Activated B cell treated with CpG ODN at 0.5 μM for 24 hours (primary cell): ENCODE measurements around the gene CDK7. TPM values are rescaled to one million over a fixed set of nuclear protein-coding genes. Genes with fewer than 3 reads are reported as not detected.
"Not testable (repeated sequence)": the region's sequence is repeated elsewhere in the genome, so short reads cannot be mapped to it uniquely, and the experiment has no call there.

Experiments used
- ATAC-seq: fragments of 200-7000 bp; cut with Tn5 transposase; one replicate; pipeline ENCODE4 v1.10.0; 2021; ENCODE audit warnings: low read depth, mild to moderate bottlenecking, moderate library complexity
- CTCF ChIA-PET: fragments of 350-600 bp; sonication (Branson Sonifier 250); formaldehyde crosslinking; loops from one replicate; lab custom pipeline; 2021; ENCODE audit warnings: antibody characterized with exemption; lab: Charles Lee
- POLR2A ChIA-PET: fragments of 350-600 bp; sonication (Branson Sonifier 250); formaldehyde crosslinking; loops from one replicate; lab custom pipeline; 2021; ENCODE audit warnings: antibody characterized with exemption; lab: Charles Lee
- DNase-seq: peaks from one replicate; pipeline ENCODE4 v3.0.0; 2022
- H3K27ac Mint-ChIP-seq: one replicate; pipeline ENCODE4 v1.8.0; 2020; ENCODE audit warnings: mixed read lengths
- H3K27me3 Mint-ChIP-seq: one replicate; pipeline ENCODE4 v1.8.0; 2021; ENCODE audit warnings: mixed read lengths
- H3K36me3 Mint-ChIP-seq: one replicate; pipeline ENCODE4 v1.8.0; 2021; ENCODE audit warnings: low read depth, mixed read lengths
- H3K4me1 Mint-ChIP-seq: one replicate; pipeline ENCODE4 v1.8.0; 2021; ENCODE audit warnings: mixed read lengths
- H3K4me3 Mint-ChIP-seq: one replicate; pipeline ENCODE4 v1.8.0; 2020; ENCODE audit warnings: mild to moderate bottlenecking, mixed read lengths
- H3K9me3 Mint-ChIP-seq: one replicate; pipeline ENCODE4 v1.8.0; 2020; ENCODE audit warnings: mixed read lengths
- intact Hi-C: fragments of 100-400 bp; cut with micrococcal nuclease; formaldehyde crosslinking; loops from one replicate; pipeline ENCODE4 v1.15.1; 2024
- total RNA-seq: library from RNA; stranded (reverse); gene quantifications from 2 replicates; pipeline ENCODE4 v1.2.3, GENCODE V29; 2022
- TF ChIP-seq, protein P1 (sequence below): fragments of 200-600 bp; IDR thresholded peaks from one replicate; pipeline ENCODE4 v1.8.0; 2022; ENCODE audit warnings: antibody characterized with exemption, mild to moderate bottlenecking

The CDK7 gene
- total RNA-seq, 1 donor from 2014 or later: 33.5 TPM

DNA sequence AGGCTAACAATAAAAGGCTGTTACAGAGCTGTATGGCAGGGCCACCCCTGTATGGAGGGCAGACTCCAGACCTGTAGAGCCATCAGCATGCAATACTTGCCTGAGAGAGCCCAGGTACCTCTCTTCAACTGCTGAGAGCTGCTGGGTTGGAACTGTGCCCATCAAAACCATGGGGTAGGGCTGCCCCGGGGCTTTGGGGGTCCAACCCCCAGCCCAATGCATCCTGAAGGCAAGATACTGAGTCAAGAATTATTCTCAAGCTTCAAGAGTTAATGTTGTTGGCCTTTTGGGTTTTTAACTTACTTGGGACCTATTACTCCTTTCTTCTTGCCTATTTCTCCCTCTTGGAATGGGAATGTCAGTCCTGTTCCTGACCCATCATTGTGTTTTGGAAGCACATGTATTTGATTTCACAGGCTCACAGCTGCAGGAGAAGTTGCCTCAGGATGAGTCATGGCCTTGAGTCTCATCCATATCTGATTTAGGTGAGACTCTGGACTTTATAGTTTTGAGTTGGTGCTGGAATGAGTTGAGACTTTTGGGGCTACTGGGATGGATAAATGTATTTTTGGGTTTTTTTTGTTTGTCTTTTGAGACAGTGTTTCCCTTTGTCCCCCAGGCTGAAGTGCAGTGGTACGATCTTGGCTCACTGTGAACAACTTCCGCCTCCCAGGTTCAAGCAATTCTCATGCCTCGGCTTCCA, 21.0 kb upstream of the CDK7 start:
- POLR2A ChIA-PET: interaction anchor here (0.6 to 0.7 kb wide), 2 partner anchors 13 to 19 kb away, joined by 3 to 4 read pairs; no protein-coding TSS in a partner anchor
- H3K27ac Mint-ChIP-seq: no peak overlapping the region
- peaks cover 14% of the 10 kb centered on the region for H3K4me1 Mint-ChIP-seq
- intact Hi-C loops: no loop called here
- TF ChIP-seq, protein P1, sequence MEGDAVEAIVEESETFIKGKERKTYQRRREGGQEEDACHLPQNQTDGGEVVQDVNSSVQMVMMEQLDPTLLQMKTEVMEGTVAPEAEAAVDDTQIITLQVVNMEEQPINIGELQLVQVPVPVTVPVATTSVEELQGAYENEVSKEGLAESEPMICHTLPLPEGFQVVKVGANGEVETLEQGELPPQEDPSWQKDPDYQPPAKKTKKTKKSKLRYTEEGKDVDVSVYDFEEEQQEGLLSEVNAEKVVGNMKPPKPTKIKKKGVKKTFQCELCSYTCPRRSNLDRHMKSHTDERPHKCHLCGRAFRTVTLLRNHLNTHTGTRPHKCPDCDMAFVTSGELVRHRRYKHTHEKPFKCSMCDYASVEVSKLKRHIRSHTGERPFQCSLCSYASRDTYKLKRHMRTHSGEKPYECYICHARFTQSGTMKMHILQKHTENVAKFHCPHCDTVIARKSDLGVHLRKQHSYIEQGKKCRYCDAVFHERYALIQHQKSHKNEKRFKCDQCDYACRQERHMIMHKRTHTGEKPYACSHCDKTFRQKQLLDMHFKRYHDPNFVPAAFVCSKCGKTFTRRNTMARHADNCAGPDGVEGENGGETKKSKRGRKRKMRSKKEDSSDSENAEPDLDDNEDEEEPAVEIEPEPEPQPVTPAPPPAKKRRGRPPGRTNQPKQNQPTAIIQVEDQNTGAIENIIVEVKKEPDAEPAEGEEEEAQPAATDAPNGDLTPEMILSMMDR: no peak
- peaks cover 8% of the 10 kb centered on the region for H3K36me3 Mint-ChIP-seq
- no peaks in the 10 kb centered on the region for H3K27me3 Mint-ChIP-seq
- no peaks in the 10 kb centered on the region for H3K9me3 Mint-ChIP-seq
- DNase-seq (no peak), ATAC-seq (no peak)
- H3K4me3 Mint-ChIP-seq: no peak overlapping the region
- CTCF ChIA-PET: no interaction called here

DNA sequence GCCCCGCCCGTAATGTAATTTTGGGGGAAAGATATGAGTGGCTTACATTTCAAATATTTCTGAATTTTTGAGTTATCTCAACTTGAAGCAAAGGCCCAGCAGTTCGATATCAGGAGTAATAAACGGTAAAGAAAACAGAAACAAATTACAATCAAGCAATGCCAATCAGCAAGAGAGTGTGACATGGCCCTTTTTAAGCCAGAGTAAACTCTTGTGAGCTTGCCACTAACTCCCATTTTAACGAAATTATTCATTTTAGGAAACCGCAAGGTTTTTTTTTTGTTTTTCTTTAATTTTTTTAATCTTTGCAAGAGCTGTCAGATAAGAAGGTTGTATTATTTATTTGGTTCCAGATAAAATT, 17.6 kb upstream of the CDK7 start:
- CTCF ChIA-PET: interaction anchor here (0.6 kb wide), 1 partner anchor 50 kb away, joined by 3 read pairs; no protein-coding TSS in a partner anchor
- POLR2A ChIA-PET: interaction anchor here (1.4 to 3.0 kb wide), 3 partner anchors 18 to 123 kb away, joined by 9 to 23 read pairs (median 11); partner anchors contain the start of genes CDK7, CENPH and SLC30A5
- TF ChIP-seq, protein P1: no peak
- Mint-ChIP-seq H3K9me3 (no peaks in the 10 kb centered on the region), H3K27me3 (no peaks in the 10 kb centered on the region), H3K27ac (peak overlapping the region; percentile 98), H3K4me1 (peaks cover 24% of the 10 kb centered on the region), H3K4me3 (peak overlapping the region; percentile 100), H3K36me3 (peaks cover 19% of the 10 kb centered on the region)
- DNase-seq: no peak
- no peak for ATAC-seq
- intact Hi-C loops: loop anchor here (1.0 to 5.0 kb wide), 8 partner anchors 17 to 174 kb away; partner anchors contain the start of genes AK6, CCDC125, CDK7 and CENPH

DNA sequence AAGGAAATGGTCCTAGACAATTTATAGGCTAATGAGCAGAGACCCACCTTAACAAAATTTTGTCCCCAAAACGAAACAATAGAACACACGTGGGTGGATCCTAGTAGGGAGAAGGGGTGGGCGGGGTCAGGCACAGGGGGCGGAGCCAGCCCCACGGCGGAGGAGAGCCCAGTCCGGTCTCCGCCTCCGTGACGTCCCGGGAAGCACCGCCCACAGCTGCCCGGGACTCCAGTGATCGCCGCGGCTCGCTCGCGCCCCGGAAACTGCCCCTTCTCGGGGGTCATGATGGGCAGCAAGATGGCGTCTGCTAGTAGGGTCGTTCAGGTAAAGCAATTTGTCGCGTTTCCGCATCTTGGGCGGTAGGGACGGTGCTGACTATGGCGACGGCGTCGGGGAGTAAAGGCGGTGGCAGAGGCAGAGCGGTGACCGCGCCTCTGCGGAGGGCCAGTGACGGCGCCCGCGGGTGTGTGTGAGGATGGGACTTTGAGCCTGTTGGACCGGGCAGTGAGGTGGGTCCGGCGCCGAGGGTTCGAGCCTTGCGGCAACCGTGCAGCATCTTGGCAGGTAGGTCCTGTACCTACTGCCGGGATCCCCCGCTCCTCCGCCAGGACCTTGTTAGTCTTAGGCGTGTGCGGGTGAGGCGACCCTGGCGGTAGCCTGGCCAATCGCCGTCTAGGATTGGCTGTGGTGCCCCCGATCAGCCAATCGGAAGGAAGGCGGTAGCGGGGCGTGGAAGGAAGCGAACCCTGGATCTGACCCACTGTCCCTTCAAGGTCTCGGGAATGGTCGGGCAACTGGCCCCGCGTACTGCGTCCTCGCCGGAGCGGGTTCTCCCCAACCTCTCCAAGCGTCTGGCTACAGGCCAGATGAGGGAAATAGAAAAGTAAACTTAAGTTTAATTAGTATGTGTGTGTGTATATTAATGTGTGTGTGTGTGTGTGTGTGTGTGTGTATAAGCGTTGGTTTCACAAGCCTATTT, 16.8 kb upstream of the CDK7 start:
- Mint-ChIP-seq H3K4me1 (peaks cover 24% of the 10 kb centered on the region), H3K9me3 (no peaks in the 10 kb centered on the region), H3K4me3 (peak overlapping the region; percentile 100), H3K27me3 (no peaks in the 10 kb centered on the region), H3K36me3 (peaks cover 20% of the 10 kb centered on the region), H3K27ac (peak overlapping the region; percentile 98)
- peak; percentile 90 for DNase-seq
- TF ChIP-seq, protein P1: no peak
- peak; percentile 89 for ATAC-seq
- ChIA-PET POLR2A (interaction anchor here (1.4 to 3.0 kb wide), 3 partner anchors 17 to 124 kb away, joined by 9 to 23 read pairs (median 11); partner anchors contain the start of genes CDK7, CENPH and SLC30A5), CTCF (no interaction called here)
- intact Hi-C loops: loop anchor here (1.0 to 5.0 kb wide), 8 partner anchors 16 to 175 kb away; partner anchors contain the start of genes AK6, CCDC125, CDK7 and CENPH

DNA sequence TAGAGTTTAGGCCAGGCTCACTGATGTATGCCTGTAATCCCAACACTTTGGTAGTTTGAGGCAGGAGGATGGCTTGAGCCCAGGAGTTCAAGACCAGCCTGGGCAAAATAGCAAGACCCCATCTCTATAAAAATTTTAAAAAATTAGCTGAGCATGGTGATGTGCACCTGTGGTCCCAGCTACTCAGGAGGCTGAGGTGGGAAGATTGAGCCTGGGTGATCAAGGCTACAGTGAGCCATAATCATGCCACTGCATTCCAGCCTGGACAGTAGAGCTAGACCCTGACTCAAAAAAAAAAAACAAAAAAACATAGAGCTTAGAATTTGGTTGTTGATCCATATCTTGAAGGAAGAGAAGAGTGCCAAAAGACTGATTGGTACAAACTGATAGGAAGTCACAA, 14.7 kb upstream of the CDK7 start:
- DNase-seq (no peak), ATAC-seq (no peak)
- Mint-ChIP-seq H3K36me3 (peaks cover 23% of the 10 kb centered on the region), H3K4me3 (no peak overlapping the region), H3K4me1 (peaks cover 24% of the 10 kb centered on the region), H3K9me3 (no peaks in the 10 kb centered on the region), H3K27ac (no peak overlapping the region), H3K27me3 (no peaks in the 10 kb centered on the region)
- ChIA-PET CTCF (no interaction called here), POLR2A (interaction anchor here (0.6 kb wide), 1 partner anchor 52 kb away, joined by 4 read pairs; no protein-coding TSS in a partner anchor)
- TF ChIP-seq, protein P1: no peak
- intact Hi-C loops: loop anchor here (5.0 kb wide), 1 partner anchor 113 kb away; no protein-coding TSS in a partner anchor

DNA sequence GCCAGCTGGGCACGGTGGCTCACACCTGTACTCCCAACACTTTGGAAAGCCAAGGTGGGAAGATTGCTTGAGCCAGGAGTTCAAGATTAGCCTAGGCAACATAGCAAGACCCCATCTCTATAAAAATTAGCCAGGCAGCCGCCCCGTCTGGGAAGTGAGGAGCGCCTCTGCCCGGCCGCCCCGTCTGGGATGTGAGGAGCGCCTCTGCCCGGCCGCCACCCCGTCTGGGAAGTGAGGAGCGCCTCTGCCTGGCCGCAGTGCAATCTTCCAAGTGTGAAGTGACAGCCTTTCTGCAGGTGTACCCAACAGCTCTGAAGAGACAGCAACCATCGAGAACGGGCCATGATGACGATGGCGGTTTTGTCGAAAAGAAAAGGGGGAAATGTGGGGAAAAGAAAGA, 14.3 kb upstream of the CDK7 start:
- intact Hi-C loops, H3K27me3 Mint-ChIP-seq, H3K9me3 Mint-ChIP-seq, ATAC-seq, DNase-seq, CTCF ChIA-PET, H3K27ac Mint-ChIP-seq, H3K4me3 Mint-ChIP-seq: not testable (repeated sequence)
- H3K36me3 Mint-ChIP-seq: peaks cover 23% of the 10 kb centered on the region
- POLR2A ChIA-PET: interaction anchor here (0.6 kb wide), 1 partner anchor 51 kb away, joined by 4 read pairs; no protein-coding TSS in a partner anchor
- H3K4me1 Mint-ChIP-seq: peaks cover 24% of the 10 kb centered on the region

DNA sequence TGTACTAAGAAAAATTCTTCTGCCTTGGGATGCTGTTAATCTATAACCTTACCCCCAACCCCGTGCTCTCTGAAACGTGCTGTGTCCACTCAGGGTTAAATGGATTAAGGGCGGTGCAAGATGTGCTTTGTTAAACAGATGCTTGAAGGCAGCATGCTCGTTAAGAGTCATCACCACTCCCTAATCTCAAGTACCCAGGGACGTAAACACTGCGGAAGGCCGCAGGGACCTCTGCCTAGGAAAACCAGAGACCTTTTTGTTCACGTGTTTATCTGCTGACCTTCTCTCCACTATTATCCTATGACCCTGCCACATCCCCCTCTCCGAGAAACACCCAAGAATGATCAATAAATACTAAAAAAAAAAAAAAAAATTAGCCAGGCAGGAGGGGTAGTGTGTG, 13.9 kb upstream of the CDK7 start:
- intact Hi-C loops, H3K9me3 Mint-ChIP-seq, H3K4me3 Mint-ChIP-seq, DNase-seq, CTCF ChIA-PET, H3K27ac Mint-ChIP-seq, ATAC-seq, H3K27me3 Mint-ChIP-seq, POLR2A ChIA-PET: not testable (repeated sequence)
- Mint-ChIP-seq H3K36me3 (peaks cover 23% of the 10 kb centered on the region), H3K4me1 (peaks cover 24% of the 10 kb centered on the region)
